Parathyroid adenoma (tissue), 2 donors: Measurements from ENCODE around the gene PPBP.

Experiments used
- H2AFZ ChIP-seq: fragments of 300-600 bp; sonication (generic); one replicate; pipeline ENCODE4 v1.7.0; 2017; ENCODE audit warnings: antibody characterized with exemption, mild to moderate bottlenecking
- H3K27ac ChIP-seq: fragments of 300-600 bp; sonication (generic); one replicate; pipeline ENCODE4 v1.7.0; 2017
- H3K27me3 ChIP-seq: fragments of 300-600 bp; sonication (generic); one replicate; pipeline ENCODE4 v1.7.0; 2017; ENCODE audit warnings: low read length; ENCODE audit not compliant: control insufficient read depth, insufficient read depth
- H3K36me3 ChIP-seq: fragments of 300-600 bp; sonication (generic); one replicate; pipeline ENCODE4 v1.7.0; 2017; ENCODE audit warnings: low read length; ENCODE audit not compliant: control insufficient read depth, insufficient read depth
- H3K4me1 ChIP-seq: fragments of 300-600 bp; sonication (generic); one replicate; pipeline ENCODE4 v1.7.0; 2017; ENCODE audit warnings: control low read depth
- H3K4me2 ChIP-seq: fragments of 300-600 bp; sonication (generic); one replicate; pipeline ENCODE4 v1.7.0; 2017; ENCODE audit warnings: low read length
- H3K4me3 ChIP-seq: fragments of 300-600 bp; sonication (generic); one replicate; pipeline ENCODE4 v1.7.0; 2017; ENCODE audit warnings: low read depth, low read length
- H3K79me2 ChIP-seq: fragments of 300-600 bp; sonication (generic); one replicate; pipeline ENCODE4 v1.7.0; 2017; ENCODE audit warnings: control low read depth
- H3K9ac ChIP-seq: fragments of 300-600 bp; sonication (generic); one replicate; pipeline ENCODE4 v1.7.0; 2017; ENCODE audit warnings: mild to moderate bottlenecking
- H3K9me3 ChIP-seq: fragments of 300-600 bp; sonication (generic); one replicate; pipeline ENCODE4 v1.7.0; 2017; ENCODE audit warnings: low read length; ENCODE audit not compliant: control insufficient read depth
- TF ChIP-seq, protein P1 (sequence below): fragments of 300-600 bp; sonication (generic); IDR thresholded peaks from one replicate; pipeline ENCODE4 v1.7.0; 2017; ENCODE audit warnings: antibody characterized with exemption, mild to moderate bottlenecking
- donor health status: primary hyperparathyroidism.

Gene PPBP

GRCh38 chr4:74004668-74005067, 16.7 kb upstream of the PPBP start:
- Histone ChIP-seq H3K27ac (no peak overlapping the region), H3K9me3 (no peaks in the 10 kb centered on the region), H2AFZ (no peak overlapping the region), H3K9ac (no peak overlapping the region), H3K4me3 (no peak overlapping the region), H3K79me2 (no peaks in the 10 kb centered on the region), H3K4me2 (no peak overlapping the region), H3K36me3 (no peaks in the 10 kb centered on the region), H3K27me3 (no peaks in the 10 kb centered on the region), H3K4me1 (no peaks in the 10 kb centered on the region)
- TF ChIP-seq, protein P1, sequence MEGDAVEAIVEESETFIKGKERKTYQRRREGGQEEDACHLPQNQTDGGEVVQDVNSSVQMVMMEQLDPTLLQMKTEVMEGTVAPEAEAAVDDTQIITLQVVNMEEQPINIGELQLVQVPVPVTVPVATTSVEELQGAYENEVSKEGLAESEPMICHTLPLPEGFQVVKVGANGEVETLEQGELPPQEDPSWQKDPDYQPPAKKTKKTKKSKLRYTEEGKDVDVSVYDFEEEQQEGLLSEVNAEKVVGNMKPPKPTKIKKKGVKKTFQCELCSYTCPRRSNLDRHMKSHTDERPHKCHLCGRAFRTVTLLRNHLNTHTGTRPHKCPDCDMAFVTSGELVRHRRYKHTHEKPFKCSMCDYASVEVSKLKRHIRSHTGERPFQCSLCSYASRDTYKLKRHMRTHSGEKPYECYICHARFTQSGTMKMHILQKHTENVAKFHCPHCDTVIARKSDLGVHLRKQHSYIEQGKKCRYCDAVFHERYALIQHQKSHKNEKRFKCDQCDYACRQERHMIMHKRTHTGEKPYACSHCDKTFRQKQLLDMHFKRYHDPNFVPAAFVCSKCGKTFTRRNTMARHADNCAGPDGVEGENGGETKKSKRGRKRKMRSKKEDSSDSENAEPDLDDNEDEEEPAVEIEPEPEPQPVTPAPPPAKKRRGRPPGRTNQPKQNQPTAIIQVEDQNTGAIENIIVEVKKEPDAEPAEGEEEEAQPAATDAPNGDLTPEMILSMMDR, result no peak

DNA sequence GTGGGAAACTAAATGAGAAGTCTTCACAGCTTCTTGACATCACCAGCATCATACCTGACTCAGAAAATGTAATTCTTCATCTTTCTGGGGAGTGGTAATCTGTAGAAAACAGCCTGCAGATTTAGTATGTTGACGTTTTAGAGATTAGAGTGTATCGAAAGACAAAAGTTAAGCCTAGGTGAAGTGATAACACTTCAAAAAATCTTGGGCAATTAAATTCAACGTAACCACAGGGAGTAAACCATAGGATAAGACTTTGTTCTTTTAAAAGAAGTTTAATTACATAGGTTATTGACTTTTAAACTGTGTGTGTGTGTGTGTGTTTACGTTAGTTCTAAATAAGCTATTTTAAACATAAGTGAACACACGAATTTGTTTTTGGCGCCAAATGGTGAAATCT, 12.3 kb upstream of the PPBP start:
- H3K79me2 ChIP-seq, result no peaks in the 10 kb centered on the region
- H3K4me3 ChIP-seq, result no peak overlapping the region
- H3K36me3 ChIP-seq, result no peaks in the 10 kb centered on the region
- no peak overlapping the region for H2AFZ ChIP-seq
- H3K4me2 ChIP-seq, result no peak overlapping the region
- H3K27ac ChIP-seq, result no peak overlapping the region
- H3K4me1 ChIP-seq, result no peaks in the 10 kb centered on the region
- TF ChIP-seq, protein P1, result no peak
- no peaks in the 10 kb centered on the region for H3K9me3 ChIP-seq
- no peak overlapping the region for H3K9ac ChIP-seq
- no peaks in the 10 kb centered on the region for H3K27me3 ChIP-seq

DNA sequence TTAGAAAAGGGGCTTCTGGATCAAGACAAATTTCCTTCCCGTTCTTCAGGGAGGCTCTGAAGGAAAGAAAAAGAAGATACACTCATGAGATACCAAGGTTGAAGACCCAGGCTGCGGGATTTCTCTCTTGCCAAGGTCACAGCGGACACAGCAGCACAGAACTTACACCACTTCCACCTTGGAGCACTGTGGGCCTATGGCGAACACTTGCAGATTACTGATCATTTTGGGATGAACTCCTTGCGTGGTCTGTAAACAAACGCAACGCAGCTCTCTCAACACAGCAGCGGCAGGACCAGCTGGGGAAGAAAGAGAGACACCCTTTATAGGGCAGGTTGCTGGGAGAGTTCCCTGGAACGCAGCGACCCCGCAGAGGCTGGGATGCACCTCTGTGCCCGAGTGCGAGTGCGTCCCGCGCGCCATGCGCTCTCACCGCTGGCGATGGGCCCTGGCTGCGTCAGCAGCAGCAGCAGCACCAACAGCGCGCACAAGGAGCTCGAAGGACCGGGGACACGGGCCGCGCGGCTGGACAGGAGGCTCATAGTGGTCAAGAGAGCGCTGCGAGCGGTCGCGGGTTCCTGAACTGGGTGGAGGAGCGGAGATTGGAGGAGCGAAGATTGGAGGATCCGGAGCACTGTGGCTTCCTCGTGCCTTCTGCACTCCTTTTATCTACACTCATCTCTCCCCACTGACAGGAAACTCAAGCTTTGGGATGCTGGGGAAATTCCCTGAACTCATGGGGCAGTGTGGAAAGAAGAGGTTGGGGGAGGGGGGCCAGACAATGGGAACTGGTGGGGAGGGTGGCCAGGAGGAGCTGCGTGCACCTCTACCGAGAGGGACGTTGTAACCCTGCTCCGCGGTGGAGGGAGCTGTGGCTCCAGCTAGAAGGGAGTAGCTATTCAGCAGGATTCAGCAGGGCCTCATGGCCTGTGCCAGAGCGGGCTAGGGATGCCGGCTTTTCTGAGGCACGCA, 10.3 kb upstream of the PPBP start, which contains the start of gene CXCL5:
CXCL5 (minus strand) TSS at position 638 of the 972 bp plus-strand sequence; CDS start at position 542, 96 bp downstream.
- TF ChIP-seq, protein P1, result no peak
- Histone ChIP-seq H3K27ac (no peak within 1 kb of the TSS), H3K9ac (no peak within 1 kb of the TSS), H3K4me3 (no peak within 1 kb of the TSS), H3K9me3 (no peaks in the 10 kb centered on the region), H3K79me2 (no peaks in the 10 kb centered on the region), H3K4me2 (peak within 1 kb of the TSS; percentile 16), H3K4me1 (no peaks in the 10 kb centered on the region), H3K36me3 (no peaks in the 10 kb centered on the region), H3K27me3 (no peaks in the 10 kb centered on the region), H2AFZ (no peak within 1 kb of the TSS)

- Histone ChIP-seq H3K27me3 (no peaks in the 10 kb centered on the region), H3K4me1 (no peaks in the 10 kb centered on the region), H3K9ac (no peak overlapping the region), H2AFZ (no peak overlapping the region), H3K36me3 (no peaks in the 10 kb centered on the region), H3K27ac (no peak overlapping the region), H3K9me3 (no peaks in the 10 kb centered on the region), H3K4me2 (no peak overlapping the region), H3K79me2 (no peaks in the 10 kb centered on the region), H3K4me3 (no peak overlapping the region)
- TF ChIP-seq, protein P1, result no peak
Observed at GRCh38 chr4:73992050-73992449, 4.1 kb upstream of the PPBP start.

DNA sequence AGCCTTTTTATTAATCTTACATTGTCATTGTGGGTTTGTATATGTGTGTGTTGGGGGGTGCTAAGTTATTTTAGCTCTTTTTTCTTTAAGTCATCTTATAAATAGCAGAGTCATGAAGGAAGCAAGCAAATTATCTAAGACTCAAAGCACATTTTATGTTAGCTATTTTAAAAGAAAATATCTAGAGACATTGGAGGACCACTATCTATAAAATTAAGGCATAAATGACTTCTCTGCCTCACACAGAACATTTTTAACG, 3.7 kb upstream of the PPBP start:
- TF ChIP-seq, protein P1, result no peak
- Histone ChIP-seq H3K4me3 (no peak overlapping the region), H3K27me3 (no peaks in the 10 kb centered on the region), H3K9me3 (no peaks in the 10 kb centered on the region), H3K27ac (no peak overlapping the region), H2AFZ (no peak overlapping the region), H3K4me1 (no peaks in the 10 kb centered on the region), H3K79me2 (no peaks in the 10 kb centered on the region), H3K36me3 (no peaks in the 10 kb centered on the region), H3K4me2 (no peak overlapping the region), H3K9ac (no peak overlapping the region)
